HT-29 (cell line): ENCODE results near the gene KCTD1. TPM values are rescaled to one million over a fixed set of nuclear protein-coding genes. Genes with fewer than 3 reads are reported as not detected.

Experiments used
- DNase-seq: peaks from one replicate; pipeline ENCODE4 v3.0.0-alpha.2; 2015; ENCODE audit warnings: low spot score
- total RNA-seq: library from RNA; depleted of rRNA; stranded (reverse); fragments of >200 nt; shearing (Covaris generic); gene quantifications from 2 replicates; pipeline ENCODE4 v1.2.3, GENCODE V29; 2014

The KCTD1 gene
- total RNA-seq, 1 experiment from 2014 or later, result 23.4 TPM

DNA sequence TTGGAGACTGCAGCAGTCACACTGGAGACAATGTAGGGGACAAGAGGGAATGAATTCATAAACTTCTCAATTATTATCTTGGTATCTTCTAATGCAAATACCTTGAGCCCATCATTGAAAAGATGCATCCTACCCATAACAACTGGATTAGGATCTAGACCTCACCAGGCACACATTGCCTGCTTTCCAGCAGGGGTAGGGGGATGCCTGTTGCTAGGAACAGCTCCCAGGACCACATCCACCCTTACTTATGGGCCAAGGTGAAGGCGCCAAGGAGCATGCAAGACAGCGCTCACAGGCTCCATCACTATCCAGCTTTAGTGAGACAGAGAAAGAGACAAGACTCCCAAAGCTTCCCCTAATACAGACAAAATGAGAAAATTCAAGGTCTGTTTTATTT lies 24.4 kb downstream of the KCTD1 start:
- DNase-seq, result no peak

GRCh38 chr18:26521617-26522016 lies 26.7 kb downstream of the KCTD1 start:
- DNase-seq, result no peak

- DNase-seq, result no peak
Observed at GRCh38 chr18:26520974-26521373, 27.4 kb downstream of the KCTD1 start.

GRCh38 chr18:26519114-26519513 lies 29.2 kb downstream of the KCTD1 start:
- no peak for DNase-seq

GRCh38 chr18:26516964-26517363 lies 31.4 kb downstream of the KCTD1 start:
- no peak for DNase-seq

- DNase-seq, result no peak
Observed at GRCh38 chr18:26515643-26516487, 32.5 kb downstream of the KCTD1 start.

GRCh38 chr18:26511339-26512071 lies 36.8 kb downstream of the KCTD1 start:
- DNase-seq, result peak; percentile 60

- no peak for DNase-seq
Observed at GRCh38 chr18:26510337-26510736, 38.0 kb downstream of the KCTD1 start.

DNA sequence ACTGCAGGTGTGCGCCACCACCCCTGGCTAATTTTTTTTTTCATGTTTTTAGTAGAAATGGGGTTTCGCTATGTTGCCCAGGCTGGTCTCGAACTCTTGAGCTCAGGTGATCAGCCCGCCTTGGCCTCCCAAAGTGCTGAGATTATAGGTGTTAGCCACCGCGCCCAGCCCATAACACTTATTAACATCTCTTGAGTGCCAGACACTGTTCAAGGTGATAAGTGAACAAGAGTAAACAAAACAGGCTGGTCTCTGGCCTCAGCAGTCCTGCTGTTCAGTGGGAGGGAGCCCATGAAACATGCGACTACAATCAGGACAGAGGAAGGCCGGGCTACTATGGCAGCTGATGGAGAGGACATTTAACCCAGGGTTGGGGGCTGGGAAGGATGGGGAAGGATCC lies 42.3 kb downstream of the KCTD1 start:
- DNase-seq, result no peak

GRCh38 chr18:26504831-26505230 lies 43.5 kb downstream of the KCTD1 start:
- DNase-seq, result no peak

GRCh38 chr18:26503382-26503781 lies 45.0 kb downstream of the KCTD1 start:
- DNase-seq, result no peak

- DNase-seq, result no peak
Observed at GRCh38 chr18:26502823-26503222, 45.5 kb downstream of the KCTD1 start.

DNA sequence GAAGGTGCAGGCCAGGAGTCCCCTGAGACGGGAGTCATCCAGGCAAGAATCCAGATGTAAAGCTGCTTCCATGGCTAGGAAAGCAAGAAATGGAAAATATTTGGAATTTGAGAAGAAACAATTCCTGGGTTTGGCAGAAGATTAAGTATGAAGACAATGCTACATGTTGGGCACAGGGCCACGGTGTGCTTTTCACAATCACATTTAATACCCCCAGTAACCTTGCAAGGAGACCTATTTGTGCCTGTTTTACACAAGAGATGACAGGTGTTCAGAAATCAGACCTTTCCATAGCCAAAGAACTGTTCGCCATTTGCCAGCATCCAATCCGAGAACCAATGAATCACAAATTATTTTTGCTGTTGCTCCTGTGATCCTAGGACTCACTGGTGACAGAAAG lies 50.5 kb downstream of the KCTD1 start:
- no peak for DNase-seq

GRCh38 chr18:26496528-26496927 lies 51.8 kb downstream of the KCTD1 start:
- DNase-seq, result no peak

DNA sequence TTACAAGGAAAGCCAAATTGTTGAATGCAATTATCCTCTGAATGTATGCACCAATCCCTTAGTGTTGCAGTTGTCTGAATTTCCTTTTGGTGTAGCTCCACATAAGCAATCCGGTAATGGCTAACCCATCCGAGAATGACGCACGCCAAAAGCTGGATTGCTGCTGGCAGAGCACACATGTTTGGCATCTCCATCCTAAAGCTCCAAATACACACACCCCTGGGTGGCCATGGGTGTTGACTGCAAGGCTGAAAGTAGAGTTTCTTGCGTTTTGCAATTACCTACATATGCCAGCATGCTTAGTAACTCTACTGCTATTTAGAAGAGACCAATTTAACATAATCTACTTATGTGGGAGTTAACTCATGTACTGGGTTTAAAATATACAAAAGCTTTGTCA lies 53.1 kb downstream of the KCTD1 start:
- DNase-seq, result no peak

- no peak for DNase-seq
Observed at GRCh38 chr18:26493021-26493420, 55.3 kb downstream of the KCTD1 start.

DNA sequence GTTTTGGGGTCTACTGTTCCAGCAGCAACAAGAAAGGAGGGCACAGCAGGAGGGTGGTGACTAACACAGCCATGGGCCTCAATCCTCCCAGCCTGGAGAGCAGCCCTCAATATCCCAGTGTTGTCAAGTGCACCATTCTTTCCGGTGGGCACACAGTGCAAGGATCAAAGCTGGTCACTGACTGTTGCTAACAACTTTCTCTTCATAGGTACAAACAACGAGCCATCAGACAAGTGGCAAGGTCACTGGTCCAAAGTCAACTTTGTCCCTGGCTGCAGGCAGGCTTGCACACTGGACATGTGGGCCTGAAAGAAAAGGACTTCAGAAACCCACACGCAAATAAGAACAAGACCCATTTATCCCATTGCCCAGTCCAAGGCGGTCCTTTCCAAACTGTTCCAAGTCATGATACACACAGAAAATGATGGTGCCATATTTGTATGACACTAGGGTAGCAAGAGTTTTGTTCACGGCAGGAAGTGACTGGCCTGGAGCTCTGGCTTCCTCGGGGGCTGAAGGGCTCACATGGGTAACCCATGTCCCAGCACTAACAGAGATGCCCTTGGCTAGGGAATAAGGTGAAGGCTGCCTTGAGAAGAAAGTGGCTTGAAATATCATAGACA lies 57.0 kb downstream of the KCTD1 start:
- DNase-seq, result no peak

- no peak for DNase-seq
Observed at GRCh38 chr18:26489881-26490280, 58.5 kb downstream of the KCTD1 start.

DNA sequence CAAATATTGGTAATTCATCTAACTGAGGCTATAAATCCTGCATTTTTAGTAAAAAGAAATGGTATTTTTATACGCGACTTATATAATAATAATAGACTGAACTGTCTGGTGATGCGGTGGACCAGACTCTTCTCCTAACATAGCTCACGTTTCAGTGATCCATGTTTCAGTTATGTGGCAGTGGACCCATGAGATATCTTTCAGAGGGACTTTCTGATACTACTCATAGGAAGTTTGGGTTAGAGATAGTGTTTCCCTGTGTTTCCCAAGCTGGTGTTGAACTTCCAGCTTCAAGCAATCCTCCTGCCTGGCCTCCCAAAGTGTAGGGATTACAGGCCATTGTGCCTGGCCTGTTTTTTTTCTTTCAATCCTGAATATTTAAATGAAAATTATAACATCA lies 59.2 kb downstream of the KCTD1 start:
- DNase-seq, result no peak

DNA sequence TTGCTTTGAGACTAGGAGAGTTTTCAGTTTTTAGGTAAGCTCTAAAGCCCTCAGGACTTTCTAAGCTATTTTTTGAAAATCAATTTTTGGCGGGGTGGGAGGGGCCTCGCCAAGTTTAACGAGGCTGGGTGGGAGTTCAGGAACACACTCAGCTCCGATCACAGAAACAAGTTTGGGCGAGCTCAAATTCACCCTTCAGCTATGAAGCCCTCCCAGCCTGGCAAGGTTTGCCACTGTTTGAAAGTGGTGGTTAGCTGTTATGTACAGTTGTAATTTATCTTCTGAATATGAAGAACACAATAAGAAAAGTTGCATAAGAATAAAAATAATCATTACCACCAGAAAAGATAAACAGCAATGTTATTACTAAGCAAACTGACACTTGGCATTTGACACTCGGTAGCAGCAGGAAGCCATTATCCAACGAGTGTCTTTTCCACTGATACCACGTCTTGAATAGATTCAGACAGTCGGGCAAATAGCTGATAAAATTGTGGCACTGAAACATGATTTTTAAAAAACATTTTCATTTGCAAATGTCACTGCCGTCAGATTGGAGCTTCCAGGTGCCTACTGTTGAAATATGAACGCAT lies 59.8 kb downstream of the KCTD1 start:
- DNase-seq, result no peak

DNA sequence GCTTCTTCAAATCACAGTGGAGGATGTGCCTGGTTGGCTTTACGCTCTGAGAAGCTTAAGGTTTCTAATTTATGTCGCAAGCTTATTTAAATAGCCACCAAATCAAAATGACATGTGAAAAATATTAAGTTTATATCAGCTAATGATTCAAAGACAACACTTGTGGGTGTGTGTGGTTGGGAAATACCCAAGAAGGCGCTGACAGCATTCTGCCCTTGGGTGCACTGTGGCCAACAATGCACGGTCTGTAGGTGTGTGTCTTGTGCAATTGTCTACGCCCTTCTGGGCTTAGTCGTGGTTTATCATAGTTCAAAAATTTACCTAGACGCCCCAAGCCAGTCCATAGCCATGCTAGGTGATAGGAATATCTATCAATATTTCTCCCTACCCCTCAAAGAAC lies 60.9 kb downstream of the KCTD1 start:
- DNase-seq, result peak; percentile 75

DNA sequence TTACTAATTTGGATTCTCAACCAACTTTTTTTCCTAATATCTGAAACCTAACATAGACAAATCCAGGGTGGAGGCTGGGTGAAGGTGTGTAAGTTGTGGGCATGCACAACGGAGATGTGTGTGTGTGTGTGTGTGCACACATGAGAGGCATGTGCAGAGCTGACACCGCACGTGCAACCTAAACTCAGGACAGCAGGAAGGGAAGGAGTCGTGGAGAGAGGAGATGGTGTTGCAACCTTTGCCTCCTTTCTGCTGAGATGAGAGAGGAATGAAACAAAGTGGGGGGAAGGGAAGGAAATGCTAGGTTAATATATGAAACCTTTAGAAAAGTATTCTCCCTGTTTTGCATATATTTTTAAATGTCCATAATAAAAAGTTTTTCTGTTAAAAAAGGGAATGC lies 64.7 kb downstream of the KCTD1 start:
- DNase-seq, result no peak
